Natural killer cell treated with Interleukin-12 subunit alpha and Interleukin-12 subunit beta and Interleukin-15 and Interleukin-18, amount 100 ng/mL, for 72 hours (primary cell): Measurements from ENCODE around the gene SH3PXD2B. TPM values are rescaled to one million over a fixed set of nuclear protein-coding genes. Genes with fewer than 3 reads are reported as not detected.
"Not testable (repeated sequence)": the region's sequence is repeated elsewhere in the genome, so short reads cannot be mapped to it uniquely, and the experiment has no call there.

Source experiments
- ATAC-seq, 2 donors: fragments of 150-1000 bp; cut with Tn5 transposase in 1 of 2; sonication (Bioruptor Pico), chemical (Tn5 transposase) in 1 of 2; 2 replicates each; pipeline ENCODE4 v1.10.0; 2021
- DNase-seq: peaks from one replicate; pipeline ENCODE4 v3.0.0; 2022; ENCODE audit warnings: low spot score
- H3K27ac Mint-ChIP-seq, 2 donors: 1 replicate in 1 of 2; 2 replicates in 1 of 2; pipeline ENCODE4 v1.8.0; 2022; ENCODE audit warnings: mixed read lengths in 2 of 2, mild to moderate bottlenecking in 1 of 2, moderate library complexity in 1 of 2
- H3K27me3 Mint-ChIP-seq, 2 donors: 1 replicate in 1 of 2; 2 replicates in 1 of 2; pipeline ENCODE4 v1.8.0; 2022; ENCODE audit warnings: mixed read lengths in 2 of 2
- H3K36me3 Mint-ChIP-seq: one replicate; pipeline ENCODE4 v1.8.0; 2022; ENCODE audit warnings: mixed read lengths
- H3K4me1 Mint-ChIP-seq, 2 donors: 1 replicate in 1 of 2; 2 replicates in 1 of 2; pipeline ENCODE4 v1.8.0; 2022; ENCODE audit warnings: low read depth in 2 of 2, mixed read lengths in 2 of 2, mild to moderate bottlenecking in 1 of 2
- H3K4me3 Mint-ChIP-seq: one replicate; pipeline ENCODE4 v1.8.0; 2022; ENCODE audit warnings: mixed read lengths
- H3K9me3 Mint-ChIP-seq: 2 replicates; pipeline ENCODE4 v1.8.0; 2022; ENCODE audit warnings: mixed read lengths
- total RNA-seq, 2 donors: library from RNA; stranded (reverse); gene quantifications; one replicate each; pipeline ENCODE4 v1.2.3, GENCODE V29; 2022

Gene SH3PXD2B
- total RNA-seq, 2 donors from 2014 or later: 0.08 to 0.33 TPM

DNA sequence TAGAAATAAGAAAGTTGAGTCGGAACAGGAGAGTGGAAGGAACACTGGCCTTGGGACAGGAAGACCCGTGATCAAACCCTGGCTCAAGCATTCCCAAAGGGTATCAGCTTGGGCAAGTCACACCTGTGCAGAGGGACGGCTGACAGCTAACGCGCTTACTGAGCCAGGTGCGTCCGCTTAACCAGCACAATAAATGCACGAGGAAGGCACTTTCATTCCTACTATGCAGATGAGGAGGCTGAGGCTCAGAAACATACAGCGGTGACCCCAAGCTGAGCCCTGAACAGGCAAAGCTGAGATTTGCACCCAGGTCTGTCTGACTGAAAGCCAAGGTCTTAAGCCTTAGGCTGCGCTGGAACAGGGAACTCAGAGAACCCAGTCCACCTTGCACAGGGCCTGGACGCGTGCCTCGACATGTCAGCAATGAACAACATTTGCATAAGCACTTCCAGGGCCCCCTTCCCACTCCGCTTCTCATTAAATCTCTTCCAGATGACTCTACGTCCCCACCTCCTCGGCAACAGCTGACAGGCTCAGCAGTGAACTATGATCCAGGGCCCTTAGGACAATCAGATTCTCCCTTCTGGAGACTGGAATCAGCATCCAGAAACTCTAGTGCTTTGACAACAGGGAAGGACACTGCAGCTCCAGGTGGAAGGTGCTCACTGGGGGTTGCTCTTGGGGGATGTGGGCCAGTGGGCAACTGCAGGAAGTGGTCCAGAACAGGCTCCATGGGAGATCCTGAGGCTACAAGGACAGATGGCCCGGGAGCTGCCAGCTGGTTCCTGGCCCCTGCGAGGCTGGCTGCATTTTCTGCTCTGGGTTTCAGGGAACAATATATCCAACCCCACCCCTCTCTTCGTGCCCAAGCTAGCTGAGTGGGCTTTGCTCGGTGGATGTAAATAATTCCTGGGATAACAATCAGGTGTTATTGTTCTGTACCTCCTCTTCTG, 35.2 kb downstream of the SH3PXD2B start:
- ATAC-seq: no peak
- Mint-ChIP-seq H3K27ac (no peak overlapping the region), H3K4me1 (no peaks in the 10 kb centered on the region), H3K27me3 (peaks cover 4 to 9% of the 10 kb centered on the region in 2 donors), H3K9me3 (no peaks in the 10 kb centered on the region), H3K4me3 (no peak overlapping the region), H3K36me3 (no peaks in the 10 kb centered on the region)
- no peak for DNase-seq

DNA sequence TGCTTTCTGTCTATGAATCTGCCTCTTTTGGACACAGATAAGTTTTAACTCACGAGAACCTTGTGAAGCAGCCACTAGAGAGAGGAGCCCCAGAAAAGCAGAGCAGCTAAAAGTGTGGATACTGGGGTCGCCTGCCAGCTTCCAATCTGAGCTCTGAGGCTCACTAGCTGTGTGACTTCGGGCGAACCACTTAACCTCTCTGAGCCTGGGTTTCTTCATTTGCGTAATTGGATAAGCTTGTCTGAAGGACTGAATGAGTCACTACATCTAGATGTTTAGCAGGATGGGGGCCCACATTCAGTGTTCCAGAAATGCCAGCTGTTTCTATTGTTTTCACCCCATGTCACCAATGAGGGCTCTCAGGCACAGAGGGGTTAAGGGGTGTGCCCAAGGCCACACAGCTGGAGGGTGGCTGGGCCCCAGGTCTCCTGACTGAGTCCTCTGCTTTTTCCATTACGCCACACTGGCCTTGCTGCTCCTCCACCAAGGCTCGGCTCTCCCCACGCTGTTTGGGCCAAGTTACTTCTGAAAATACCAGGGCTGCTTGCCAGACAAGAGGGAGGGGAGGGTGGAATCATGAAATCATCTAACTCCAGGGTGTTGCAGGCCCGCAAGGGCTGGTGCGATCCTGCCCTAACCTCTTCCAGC, 36.2 kb downstream of the SH3PXD2B start:
- Mint-ChIP-seq H3K9me3 (no peaks in the 10 kb centered on the region), H3K27ac (no peak overlapping the region), H3K4me1 (no peaks in the 10 kb centered on the region), H3K36me3 (no peaks in the 10 kb centered on the region), H3K27me3 (peaks cover 2 to 7% of the 10 kb centered on the region in 2 donors), H3K4me3 (no peak overlapping the region)
- DNase-seq: no peak
- ATAC-seq: no peak

DNA sequence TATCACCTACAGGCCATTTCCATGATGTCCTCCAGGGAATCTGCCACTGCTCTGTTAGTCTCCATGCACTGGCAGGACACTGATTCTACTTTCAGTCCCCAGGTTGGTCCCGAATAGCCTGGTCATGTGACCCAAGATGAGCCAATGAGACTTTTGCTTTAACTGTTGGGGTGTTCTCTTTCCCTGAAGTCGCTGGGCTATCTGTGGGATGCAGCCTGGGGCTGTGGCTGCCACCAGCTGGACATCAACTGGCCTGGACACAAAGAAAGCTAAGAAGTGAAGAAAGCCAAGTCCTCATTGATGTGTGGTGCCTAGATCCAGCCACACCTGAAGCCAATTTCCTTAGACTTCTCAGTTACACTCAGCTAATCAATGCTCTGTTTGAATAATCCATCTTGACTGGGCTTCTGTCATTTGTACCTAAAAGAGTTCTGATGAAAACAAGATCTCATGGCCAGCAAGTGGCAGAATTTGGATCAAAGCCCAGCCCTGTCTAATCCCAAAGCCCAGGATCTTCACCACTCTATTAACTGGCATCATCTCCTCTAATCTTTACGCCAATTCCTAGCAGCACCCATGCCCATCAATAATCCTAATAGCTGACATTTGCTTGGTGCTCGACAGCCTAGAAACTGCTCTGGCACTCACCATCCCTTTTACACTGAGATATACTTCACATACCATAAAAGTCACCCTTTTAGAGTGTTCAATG, 37.0 kb downstream of the SH3PXD2B start:
- Mint-ChIP-seq H3K36me3 (no peaks in the 10 kb centered on the region), H3K4me3 (no peak overlapping the region), H3K4me1 (peaks cover 6% of the 10 kb centered on the region in 2 donors), H3K9me3 (no peaks in the 10 kb centered on the region), H3K27ac (no peak overlapping the region), H3K27me3 (peaks cover 0 to 11% of the 10 kb centered on the region in 2 donors)
- ATAC-seq (no peak), DNase-seq (no peak)

DNA sequence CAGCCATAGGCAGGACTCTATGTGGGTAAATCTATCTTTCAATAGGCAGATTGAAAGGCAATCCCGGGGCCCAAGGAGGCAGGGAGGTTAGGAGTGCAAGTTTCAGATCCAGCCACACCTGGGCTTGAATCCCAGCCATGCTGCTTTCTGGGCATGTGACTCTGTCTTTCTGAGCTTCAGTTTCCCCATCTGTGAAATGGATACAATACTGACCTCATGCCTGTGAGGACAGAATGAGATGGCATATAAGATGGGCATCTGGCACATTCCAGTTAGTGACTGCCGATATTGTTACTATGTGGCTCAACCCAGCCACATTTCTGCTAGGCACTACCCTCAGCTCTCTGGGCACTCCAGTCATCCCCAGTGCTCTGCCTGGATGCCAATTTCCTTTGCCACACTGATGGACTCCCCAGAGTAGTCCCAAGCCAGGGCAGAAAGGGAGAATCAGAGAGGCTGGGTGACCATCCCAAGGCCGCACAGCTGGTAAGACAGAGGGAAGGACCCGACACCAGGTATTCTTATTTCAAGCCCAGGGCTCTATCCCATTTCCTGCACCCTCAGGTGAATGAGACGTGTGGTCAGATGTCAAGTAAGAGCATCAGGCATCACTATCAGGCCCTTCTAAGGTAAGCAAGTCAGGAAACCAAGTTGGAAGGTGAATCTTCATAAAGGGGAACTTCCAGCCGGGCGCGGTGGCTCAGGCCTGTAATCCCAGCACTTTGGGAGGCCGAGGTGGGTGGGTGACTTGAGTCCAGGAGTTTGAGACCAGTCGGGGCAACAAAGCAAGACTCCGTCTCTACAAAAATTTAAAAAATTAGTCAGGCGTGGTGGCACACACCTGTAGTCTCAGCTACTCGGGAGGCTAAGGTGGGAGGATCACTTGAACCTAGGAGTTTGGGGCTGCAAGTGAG, 38.7 kb downstream of the SH3PXD2B start:
- no peaks in the 10 kb centered on the region for H3K9me3 Mint-ChIP-seq
- H3K4me1 Mint-ChIP-seq: peaks cover 6% of the 10 kb centered on the region in 2 donors
- no peak overlapping the region for H3K27ac Mint-ChIP-seq
- no peak for DNase-seq
- H3K27me3 Mint-ChIP-seq: peaks cover 2 to 5% of the 10 kb centered on the region in 2 donors
- H3K4me3 Mint-ChIP-seq: no peak overlapping the region
- no peaks in the 10 kb centered on the region for H3K36me3 Mint-ChIP-seq
- peak in 1 of 2 donors; percentile 29 for ATAC-seq

DNA sequence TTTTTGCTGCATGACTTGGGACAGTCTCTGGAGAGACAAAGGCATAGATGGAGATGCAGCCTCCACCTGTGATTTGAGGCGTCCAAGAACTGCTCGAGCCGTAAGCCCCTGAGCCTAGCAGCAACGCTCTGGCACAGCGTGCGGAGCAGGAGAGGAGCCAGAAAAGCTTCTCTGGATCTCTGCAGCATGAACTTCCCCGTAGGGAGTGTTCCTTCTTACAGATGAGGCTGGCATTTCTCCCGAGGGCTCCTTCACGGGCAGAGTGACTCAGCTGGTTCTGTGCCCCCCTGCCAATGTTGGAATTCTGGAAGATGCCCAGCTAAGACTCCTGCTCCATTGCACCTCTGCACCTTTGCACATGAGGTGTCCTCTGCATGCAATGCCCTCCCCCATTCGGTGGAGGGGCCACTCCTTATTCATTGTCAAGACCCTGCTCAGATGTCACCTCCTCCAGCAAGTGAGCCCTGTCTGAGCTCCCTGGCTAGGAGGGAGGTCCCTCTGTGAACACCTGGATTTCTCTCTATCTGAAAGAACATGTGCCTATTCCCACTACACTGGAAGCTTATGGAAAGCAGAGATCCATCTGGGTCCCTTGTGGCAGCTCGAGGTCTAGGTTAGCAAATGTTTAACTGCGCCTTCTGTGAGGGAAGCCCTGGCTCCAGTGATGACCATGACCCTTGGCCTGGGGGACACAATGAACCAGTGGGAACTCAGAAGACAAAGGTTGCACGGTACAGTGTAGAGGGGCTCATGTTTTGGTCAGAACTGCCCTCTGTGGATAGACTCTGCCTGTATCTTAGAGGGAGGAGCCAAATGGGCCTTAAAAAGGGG, 39.6 kb downstream of the SH3PXD2B start:
- Mint-ChIP-seq H3K36me3 (no peaks in the 10 kb centered on the region), H3K4me3 (no peak overlapping the region), H3K27ac (no peak overlapping the region), H3K27me3 (peaks cover 5% of the 10 kb centered on the region in 2 donors), H3K4me1 (peaks cover 6 to 8% of the 10 kb centered on the region in 2 donors), H3K9me3 (no peaks in the 10 kb centered on the region)
- ATAC-seq (no peak), DNase-seq (no peak)

DNA sequence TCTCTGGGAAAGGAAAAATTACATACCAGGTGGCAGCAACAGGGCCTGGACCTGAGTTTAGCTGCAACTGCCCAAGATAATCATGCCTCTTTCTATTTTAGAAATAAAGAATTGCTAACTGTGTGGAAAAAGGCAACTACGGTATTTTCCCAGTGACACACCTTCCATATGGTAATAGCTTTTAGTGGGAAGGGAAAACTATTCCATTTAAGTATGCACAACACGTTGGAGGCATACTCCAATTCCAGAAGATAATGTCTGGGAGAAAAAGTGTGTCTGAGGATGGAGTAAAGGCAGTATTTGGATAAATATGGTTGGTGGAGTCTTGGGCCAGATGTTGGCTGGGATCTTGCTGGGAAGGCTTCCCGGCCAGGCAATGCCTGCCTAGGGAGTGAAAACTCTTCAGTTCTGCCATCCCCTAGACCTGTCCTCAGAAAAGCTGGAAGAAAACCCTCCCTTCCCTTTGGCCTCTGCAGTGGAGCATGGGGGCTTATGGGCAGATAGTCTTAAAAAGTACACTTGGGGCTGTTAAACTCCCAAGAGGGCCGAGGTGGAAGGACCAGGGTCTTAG, 40.6 kb downstream of the SH3PXD2B start:
- no peaks in the 10 kb centered on the region for H3K36me3 Mint-ChIP-seq
- ATAC-seq (no peak), DNase-seq (no peak)
- H3K27me3 Mint-ChIP-seq: peaks cover 5% of the 10 kb centered on the region in 2 donors
- peaks cover 6 to 8% of the 10 kb centered on the region in 2 donors for H3K4me1 Mint-ChIP-seq
- H3K27ac Mint-ChIP-seq: no peak overlapping the region
- H3K9me3 Mint-ChIP-seq: no peaks in the 10 kb centered on the region
- no peak overlapping the region for H3K4me3 Mint-ChIP-seq

DNA sequence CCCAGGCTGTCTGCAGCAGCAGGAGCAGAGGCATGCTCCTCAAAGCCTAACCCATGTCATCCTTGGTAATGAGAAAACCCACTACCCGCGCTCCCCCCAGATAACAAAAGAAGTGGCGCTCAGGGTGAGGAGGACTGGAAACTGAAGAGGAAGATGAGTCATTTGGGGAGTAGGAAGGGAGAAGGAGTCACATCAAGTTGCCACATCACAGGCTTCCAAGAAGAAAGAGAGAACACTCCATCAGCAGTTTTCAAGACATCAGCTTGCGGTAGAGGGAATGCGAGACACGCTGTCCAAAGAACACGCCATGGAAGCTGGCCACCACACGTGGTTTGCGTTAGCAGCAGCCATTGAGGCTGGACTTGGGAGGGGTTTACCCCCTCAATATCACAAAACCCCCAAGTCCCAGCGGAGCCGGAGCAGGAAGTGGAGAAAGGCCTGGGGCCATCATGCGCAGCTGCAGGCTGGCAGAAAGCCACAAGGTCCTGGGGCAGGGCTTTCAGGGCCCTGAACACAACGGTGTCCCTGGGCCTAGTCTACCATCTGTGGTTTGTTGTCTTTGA, 41.5 kb downstream of the SH3PXD2B start:
- H3K36me3 Mint-ChIP-seq: no peaks in the 10 kb centered on the region
- no peak for ATAC-seq
- DNase-seq: no peak
- peaks cover 6 to 8% of the 10 kb centered on the region in 2 donors for H3K4me1 Mint-ChIP-seq
- no peaks in the 10 kb centered on the region for H3K9me3 Mint-ChIP-seq
- no peak overlapping the region for H3K4me3 Mint-ChIP-seq
- H3K27me3 Mint-ChIP-seq: peaks cover 5 to 8% of the 10 kb centered on the region in 2 donors
- H3K27ac Mint-ChIP-seq: no peak overlapping the region

DNA sequence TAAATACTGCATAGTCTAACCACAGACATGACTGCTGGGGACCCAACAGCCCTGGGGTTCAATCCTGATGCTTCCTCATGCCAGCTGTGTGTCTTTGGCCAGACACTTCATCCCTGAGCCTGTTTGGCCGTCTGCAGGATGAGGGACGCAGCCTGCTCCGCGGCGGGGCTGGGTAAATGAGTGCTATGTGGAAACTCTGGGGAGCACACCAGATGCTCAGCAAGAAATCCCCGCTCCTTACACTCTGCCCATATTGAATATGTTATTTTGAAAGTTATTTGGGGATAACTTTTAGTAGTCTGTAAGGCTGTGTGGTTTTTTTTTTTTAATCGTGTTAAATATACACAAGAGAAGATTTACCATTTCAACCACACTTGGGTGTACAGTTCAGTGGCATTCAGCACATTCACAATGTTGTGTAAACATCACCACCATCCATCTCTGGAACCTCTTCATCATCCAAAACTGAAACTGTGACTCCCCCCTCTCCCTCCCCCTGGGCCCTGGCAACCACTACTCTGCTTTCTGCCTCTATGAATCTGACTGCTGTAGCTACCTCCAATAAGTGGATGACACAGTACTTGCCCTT, 42.7 kb downstream of the SH3PXD2B start:
- peaks cover 6 to 8% of the 10 kb centered on the region in 2 donors for H3K4me1 Mint-ChIP-seq
- H3K27me3 Mint-ChIP-seq: peaks cover 5 to 12% of the 10 kb centered on the region in 2 donors
- no peak for ATAC-seq
- no peaks in the 10 kb centered on the region for H3K36me3 Mint-ChIP-seq
- H3K9me3 Mint-ChIP-seq: no peaks in the 10 kb centered on the region
- H3K4me3 Mint-ChIP-seq: no peak overlapping the region
- no peak overlapping the region for H3K27ac Mint-ChIP-seq
- no peak for DNase-seq

DNA sequence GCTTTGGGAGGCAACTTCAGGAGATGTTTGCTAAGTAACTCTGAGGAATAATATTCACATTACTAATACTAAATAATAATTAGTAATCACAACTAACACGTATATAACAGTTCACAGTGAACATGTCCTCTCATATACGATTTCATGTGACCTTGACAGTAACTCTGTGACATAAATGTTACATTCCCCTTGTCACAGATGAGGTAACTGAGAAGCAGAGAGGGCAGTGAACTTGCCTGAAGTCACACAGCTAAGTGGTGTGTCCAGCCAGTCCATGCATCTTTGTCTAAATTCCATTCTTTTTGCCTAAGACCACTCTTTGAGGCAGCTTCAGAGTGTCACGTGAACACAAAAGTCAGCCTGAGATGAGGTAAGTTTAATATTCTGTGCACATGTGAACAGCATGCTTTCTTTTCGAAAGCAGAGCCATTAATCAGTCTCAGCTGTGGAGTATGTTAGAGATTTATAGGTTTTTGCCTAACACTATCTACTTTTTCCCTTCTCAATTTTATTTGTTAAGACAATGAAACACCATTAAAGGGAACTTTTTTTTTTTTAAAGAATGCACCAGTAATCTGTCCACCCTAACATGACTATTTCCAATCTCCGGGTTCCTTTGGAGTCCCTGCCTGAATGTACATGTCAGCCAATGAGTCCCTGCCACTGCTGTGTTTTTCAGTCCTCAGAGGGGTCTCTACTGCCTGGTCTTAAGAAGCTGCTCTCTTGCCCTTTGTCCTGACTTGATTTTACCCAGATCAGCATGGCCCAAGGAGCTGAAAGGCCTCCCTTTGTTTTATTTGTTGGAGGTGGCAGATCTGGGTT, 43.5 kb downstream of the SH3PXD2B start:
- no peak for ATAC-seq
- no peaks in the 10 kb centered on the region for H3K9me3 Mint-ChIP-seq
- H3K27me3 Mint-ChIP-seq: peaks cover 5 to 12% of the 10 kb centered on the region in 2 donors
- no peak overlapping the region for H3K4me3 Mint-ChIP-seq
- H3K27ac Mint-ChIP-seq: no peak overlapping the region
- DNase-seq: no peak
- no peaks in the 10 kb centered on the region for H3K36me3 Mint-ChIP-seq
- peaks cover 6 to 8% of the 10 kb centered on the region in 2 donors for H3K4me1 Mint-ChIP-seq

DNA sequence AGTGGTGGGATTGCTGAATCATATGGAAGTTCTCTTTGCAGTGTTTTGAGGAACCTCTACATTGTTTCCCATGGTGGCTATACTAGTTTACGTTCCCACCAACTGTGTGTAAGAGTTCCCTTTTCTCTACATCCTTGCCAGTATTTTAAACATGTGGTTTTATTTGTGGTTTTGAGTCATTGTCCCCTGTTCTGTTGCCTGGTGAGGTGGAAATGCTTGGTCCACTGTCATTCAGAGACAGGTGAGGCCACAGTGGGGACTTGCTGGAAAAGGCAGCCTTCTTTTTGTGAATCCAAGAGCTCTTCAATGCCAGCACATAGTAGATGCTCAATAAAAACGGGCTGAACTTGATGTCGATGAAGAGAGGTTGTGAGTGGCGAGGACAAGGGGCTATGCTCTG, 44.2 kb downstream of the SH3PXD2B start:
- no peaks in the 10 kb centered on the region for H3K36me3 Mint-ChIP-seq
- H3K4me3 Mint-ChIP-seq: no peak overlapping the region
- peaks cover 6 to 8% of the 10 kb centered on the region in 2 donors for H3K4me1 Mint-ChIP-seq
- ATAC-seq (no peak), DNase-seq (no peak)
- H3K27ac Mint-ChIP-seq: no peak overlapping the region
- peaks cover 5 to 12% of the 10 kb centered on the region in 2 donors for H3K27me3 Mint-ChIP-seq
- H3K9me3 Mint-ChIP-seq: no peaks in the 10 kb centered on the region

DNA sequence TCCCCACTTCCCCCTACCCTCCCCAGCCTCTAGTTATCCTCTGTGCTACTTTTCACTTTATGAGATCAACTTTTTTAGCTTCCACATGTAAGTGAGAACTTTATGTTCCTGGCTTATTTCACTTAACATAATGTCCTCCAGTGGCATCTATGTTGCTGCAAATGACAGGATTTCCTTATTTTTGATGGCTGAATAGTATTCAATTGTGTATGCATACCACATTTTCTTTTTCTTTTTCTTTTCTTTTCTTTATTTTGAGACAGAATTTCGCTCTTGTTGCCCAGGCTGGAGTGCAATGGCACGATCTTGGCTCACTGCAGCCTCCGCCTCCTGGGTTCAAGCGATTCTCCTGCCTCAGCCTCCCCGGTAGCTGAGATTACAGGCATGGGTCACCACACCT, 44.8 kb downstream of the SH3PXD2B start:
- not testable (repeated sequence) for ATAC-seq, H3K4me3 Mint-ChIP-seq, DNase-seq

More for the DNA sequence above, 44.8 kb downstream of the SH3PXD2B start:
- not testable (repeated sequence) for H3K4me1 Mint-ChIP-seq, H3K9me3 Mint-ChIP-seq, H3K27ac Mint-ChIP-seq, H3K36me3 Mint-ChIP-seq
- peaks cover 5 to 12% of the 10 kb centered on the region in 2 donors for H3K27me3 Mint-ChIP-seq
